Spleen (tissue), 7 donors: Measurements from ENCODE around the gene TAF8.

Experiments
- CTCF ChIP-seq, 11 experiments: fragments of 200-600 bp in 7 of 11; fragments of 450-650 bp in 4 of 11; sonication (generic) in 4 of 11; IDR thresholded peaks in 8 of 11; conservative IDR thresholded peaks in 3 of 11; 1 replicate in 7 of 11; 2 replicates in 4 of 11; pipeline versions ENCODE4 v1.4.0 to v1.8.0; 2016 to 2021; ENCODE audit warnings: antibody characterized with exemption in 11 of 11, inconsistent platforms in 4 of 11, mild to moderate bottlenecking in 1 of 11
- POLR2A ChIP-seq, 3 donors: fragments of 450-650 bp; IDR thresholded peaks; one replicate each; pipeline ENCODE4 v1.5.1; 2017; ENCODE audit warnings: antibody characterized with exemption in 3 of 3, mild to moderate bottlenecking in 1 of 3
- POLR2AphosphoS5 ChIP-seq, 3 donors: sonication (generic); formaldehyde crosslinking; IDR thresholded peaks; one replicate each; pipeline ENCODE4 v1.5.1; 2017; ENCODE audit warnings: antibody characterized with exemption in 3 of 3
- donor health status: DM: no; HTN: no; CAD: no; lungs with moderate emphysema.
- donor health status: DM: no; HTN: no; CAD: no.
- donor health status: DM: no; HTN: no; CAD: no.

GRCh38 chr6:42051268-42051653 is 937 bp downstream of the TAF8 start:
- TF ChIP-seq CTCF (IDR thresholded peaks at IDR 0.05 in 8 of 11, conservative IDR thresholded peaks at IDR 0.05 in 3 of 11) (no peak), POLR2A (IDR thresholded peaks at IDR 0.05) (no peak), POLR2AphosphoS5 (IDR thresholded peaks at IDR 0.05) (no peak)
